HG03039 (cell line): ENCODE data around the gene CHRNB1.
"Not testable (repeated sequence)": the region's sequence is repeated elsewhere in the genome, so short reads cannot be mapped to it uniquely, and the experiment has no call there.

Experiments used
- ATAC-seq: cut with Tn5 transposase; IDR thresholded peaks from one replicate; pipeline ENCODE4 v1.9.1; 2021; ENCODE audit warnings: mild to moderate bottlenecking, moderate library complexity; ENCODE audit not compliant: unreplicated experiment

The CHRNB1 gene

GRCh38 chr17:7482742-7483088 lies 37.9 kb downstream of the CHRNB1 start:
- ATAC-seq: not testable (repeated sequence)

- ATAC-seq: peak; percentile 28
These were observed 38.6 kb downstream of the CHRNB1 start for GRCh38 chr17:7483255-7484066.

DNA sequence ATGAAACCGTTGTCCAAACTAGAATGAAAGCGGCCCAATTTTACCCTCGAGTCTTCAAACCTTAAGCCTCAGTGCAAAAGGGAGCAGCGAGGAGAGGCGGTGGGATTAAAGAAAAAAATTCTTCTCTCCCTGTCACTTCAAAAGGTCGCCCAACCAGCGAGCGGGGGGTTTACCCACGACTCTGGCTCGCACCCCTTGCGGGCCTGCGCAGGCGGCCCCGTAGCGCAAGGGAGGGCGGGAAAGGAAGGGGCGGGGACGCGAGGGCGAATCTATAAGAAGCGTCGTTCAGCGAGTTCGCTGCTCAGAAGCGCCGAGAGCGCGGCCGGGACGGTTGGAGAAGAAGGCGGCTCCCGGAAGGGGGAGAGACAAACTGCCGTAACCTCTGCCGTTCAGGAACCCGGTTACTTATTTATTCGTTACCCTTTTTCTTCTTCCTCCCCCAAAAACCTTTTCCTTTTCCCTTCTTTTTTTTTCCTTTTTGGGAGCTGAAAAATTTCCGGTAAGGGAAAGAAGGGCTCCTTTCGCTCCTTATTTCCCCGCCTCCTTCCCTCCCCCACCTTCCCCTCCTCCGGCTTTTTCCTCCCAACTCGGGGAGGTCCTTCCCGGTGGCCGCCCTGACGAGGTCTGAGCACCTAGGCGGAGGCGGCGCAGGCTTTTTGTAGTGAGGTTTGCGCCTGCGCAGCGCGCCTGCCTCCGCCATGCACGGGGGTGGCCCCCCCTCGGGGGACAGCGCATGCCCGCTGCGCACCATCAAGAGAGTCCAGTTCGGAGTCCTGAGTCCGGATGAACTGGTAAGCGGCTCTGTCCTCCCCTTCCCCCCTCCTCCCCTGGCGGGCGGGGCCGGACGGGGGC lies 39.4 kb downstream of the CHRNB1 start, which contains the start of gene POLR2A:
POLR2A (plus strand) TSS at position 300 of the 852 bp plus-strand sequence.
- peak; percentile 49 for ATAC-seq

GRCh38 chr17:7484919-7485377 lies 40.1 kb downstream of the CHRNB1 start:
- ATAC-seq: no peak

DNA sequence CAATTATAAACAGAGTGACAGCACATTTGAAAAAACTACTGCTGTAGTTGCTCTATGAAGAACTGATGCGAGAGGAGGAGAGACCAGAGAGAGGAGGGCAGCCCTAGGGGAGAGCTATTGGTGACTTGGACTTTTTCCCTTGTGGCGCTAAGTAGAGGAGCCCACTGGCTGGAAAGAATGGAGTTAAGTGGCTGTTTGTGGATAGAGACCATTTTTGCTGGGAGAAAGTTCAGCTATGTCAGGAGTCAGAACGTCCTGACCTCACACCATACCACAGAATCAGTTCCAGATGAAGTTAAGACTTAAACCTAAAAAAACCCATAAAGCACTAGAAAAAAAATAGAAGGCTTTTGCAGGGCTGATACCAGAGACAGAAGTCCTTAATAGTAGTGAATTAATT lies 41.3 kb downstream of the CHRNB1 start:
- ATAC-seq: no peak

DNA sequence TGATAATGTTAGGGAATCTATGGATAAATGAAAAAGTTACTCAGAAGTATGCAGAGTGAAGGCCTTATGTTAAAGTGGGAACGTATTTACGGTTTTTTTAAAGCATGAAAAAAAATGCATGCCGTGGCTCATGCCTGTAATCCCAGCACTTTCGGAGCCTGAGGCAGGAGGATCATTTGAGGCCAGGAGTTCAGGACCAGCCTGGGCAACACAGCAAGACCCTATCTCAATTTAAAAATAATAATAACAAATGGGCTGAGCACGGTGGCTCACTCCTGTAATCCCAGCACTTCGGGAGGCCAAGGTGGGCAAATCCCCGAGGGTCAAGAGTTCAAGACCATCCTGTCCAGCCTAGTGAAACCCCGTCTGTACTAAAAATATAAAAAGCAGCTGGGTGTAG lies 45.3 kb downstream of the CHRNB1 start:
- no peak for ATAC-seq

DNA sequence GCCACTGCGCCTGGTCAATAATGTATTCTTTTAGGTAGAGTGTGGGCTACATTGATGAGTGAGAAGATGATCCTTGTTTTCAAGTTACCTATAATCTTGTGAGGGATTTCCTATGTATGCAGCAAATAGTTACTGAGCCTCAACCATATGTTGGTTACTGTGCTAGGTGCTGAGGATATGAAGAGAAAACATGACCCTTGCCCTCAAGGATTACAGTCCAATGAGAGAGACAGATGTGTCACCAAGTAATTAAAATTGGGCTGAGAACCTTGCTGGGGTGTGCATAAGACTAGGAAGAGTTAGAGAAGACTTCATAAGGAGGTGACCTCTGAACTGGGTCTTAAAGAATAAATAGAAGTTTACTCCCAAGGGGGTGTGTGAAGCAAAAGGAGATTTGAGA lies 46.7 kb downstream of the CHRNB1 start:
- ATAC-seq: no peak

- ATAC-seq: no peak
These were observed 49.1 kb downstream of the CHRNB1 start for GRCh38 chr17:7493941-7494340.

- no peak for ATAC-seq
These were observed 51.1 kb downstream of the CHRNB1 start for GRCh38 chr17:7495906-7496434.

DNA sequence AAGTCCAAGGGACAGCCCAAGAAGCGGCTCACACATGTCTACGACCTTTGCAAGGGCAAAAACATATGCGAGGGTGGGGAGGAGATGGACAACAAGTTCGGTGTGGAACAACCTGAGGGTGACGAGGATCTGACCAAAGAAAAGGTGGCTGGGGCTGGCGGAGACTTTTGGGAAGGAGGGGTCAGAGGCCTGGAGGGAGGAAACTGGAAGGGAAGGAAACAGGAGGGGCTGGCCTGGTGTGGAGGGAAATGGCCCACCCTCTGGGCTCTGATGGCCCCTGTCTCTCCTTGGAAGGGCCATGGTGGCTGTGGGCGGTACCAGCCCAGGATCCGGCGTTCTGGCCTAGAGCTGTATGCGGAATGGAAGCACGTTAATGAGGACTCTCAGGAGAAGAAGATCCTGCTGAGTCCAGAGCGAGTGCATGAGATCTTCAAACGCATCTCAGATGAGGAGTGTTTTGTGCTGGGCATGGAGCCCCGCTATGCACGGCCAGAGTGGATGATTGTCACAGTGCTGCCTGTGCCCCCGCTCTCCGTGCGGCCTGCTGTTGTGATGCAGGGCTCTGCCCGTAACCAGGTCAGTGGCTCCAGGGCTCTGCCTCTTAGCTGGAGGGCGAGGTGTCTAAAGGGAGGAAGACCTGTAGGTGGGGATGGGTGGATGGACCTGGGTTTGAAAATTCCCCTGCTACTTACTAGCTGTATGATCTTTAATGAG lies 51.8 kb downstream of the CHRNB1 start:
- no peak for ATAC-seq

DNA sequence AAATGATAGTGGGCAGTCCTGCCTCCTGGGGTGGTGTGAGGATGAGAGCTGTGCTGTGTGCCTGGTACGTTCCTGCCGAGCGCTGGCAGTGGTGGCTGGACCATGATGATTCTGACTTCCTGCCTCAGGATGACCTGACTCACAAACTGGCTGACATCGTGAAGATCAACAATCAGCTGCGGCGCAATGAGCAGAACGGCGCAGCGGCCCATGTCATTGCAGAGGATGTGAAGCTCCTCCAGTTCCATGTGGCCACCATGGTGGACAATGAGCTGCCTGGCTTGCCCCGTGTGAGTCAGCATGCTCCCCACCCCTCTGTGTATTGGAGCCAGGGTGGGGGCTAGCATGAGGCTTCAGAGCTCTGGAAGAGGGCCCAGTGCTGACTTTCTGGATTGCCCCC lies 52.4 kb downstream of the CHRNB1 start:
- ATAC-seq: no peak

DNA sequence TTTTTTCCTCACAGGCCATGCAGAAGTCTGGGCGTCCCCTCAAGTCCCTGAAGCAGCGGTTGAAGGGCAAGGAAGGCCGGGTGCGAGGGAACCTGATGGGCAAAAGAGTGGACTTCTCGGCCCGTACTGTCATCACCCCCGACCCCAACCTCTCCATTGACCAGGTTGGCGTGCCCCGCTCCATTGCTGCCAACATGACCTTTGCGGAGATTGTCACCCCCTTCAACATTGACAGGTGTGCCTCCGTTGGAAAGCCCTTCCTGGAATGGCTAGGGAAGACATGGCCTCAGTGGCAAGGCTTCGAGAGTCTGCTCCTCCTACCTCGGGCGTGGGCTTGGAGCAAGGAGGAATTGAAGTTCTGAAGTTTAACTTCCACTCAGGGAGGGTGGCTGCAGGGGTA lies 52.8 kb downstream of the CHRNB1 start:
- ATAC-seq: no peak

- no peak for ATAC-seq
These were observed 54.3 kb downstream of the CHRNB1 start for GRCh38 chr17:7499161-7499560.

DNA sequence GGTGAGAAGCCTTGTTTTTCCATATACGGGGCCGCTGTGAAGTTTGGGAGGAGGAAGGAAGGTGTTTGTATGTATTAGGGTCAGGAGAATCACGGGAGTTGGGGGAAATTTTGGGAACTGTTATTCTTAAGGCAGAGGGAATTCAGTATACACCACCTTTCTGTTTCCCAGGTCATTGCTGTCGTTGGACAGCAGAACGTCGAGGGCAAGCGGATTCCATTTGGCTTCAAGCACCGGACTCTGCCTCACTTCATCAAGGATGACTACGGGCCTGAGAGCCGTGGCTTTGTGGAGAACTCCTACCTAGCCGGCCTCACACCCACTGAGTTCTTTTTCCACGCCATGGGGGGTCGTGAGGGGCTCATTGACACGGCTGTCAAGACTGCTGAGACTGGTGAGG lies 56.9 kb downstream of the CHRNB1 start:
- no peak for ATAC-seq

- no peak for ATAC-seq
These were observed 57.4 kb downstream of the CHRNB1 start for GRCh38 chr17:7502171-7502847.

GRCh38 chr17:7502987-7503386 lies 58.1 kb downstream of the CHRNB1 start:
- no peak for ATAC-seq

- no peak for ATAC-seq
These were observed 58.7 kb downstream of the CHRNB1 start for GRCh38 chr17:7503521-7503920.
